Peyer's patch (tissue), 4 donors: ENCODE data around the gene IRF3. TPM values are rescaled to one million over a fixed set of nuclear protein-coding genes. Genes with fewer than 3 reads are reported as not detected.

Experiments
- DNase-seq, 3 donors: peaks; one replicate each; pipeline ENCODE4 v3.0.0-alpha.2; 2017 to 2019
- H3K27ac ChIP-seq, 4 donors: fragments of 200-600 bp; sonication (generic); one replicate each; pipeline ENCODE4 v1.5.1; 2016 to 2019
- H3K27me3 ChIP-seq, 2 donors: fragments of 200-600 bp; sonication (generic); one replicate each; pipeline ENCODE4 v1.5.1; 2019
- H3K36me3 ChIP-seq, 3 donors: fragments of 200-600 bp; sonication (generic); one replicate each; pipeline ENCODE4 v1.5.1; 2016 to 2019
- H3K4me1 ChIP-seq, 4 donors: fragments of 200-600 bp; sonication (generic); one replicate each; pipeline ENCODE4 v1.5.1; 2016 to 2019
- H3K4me3 ChIP-seq, 4 donors: fragments of 200-600 bp; sonication (generic); 1 replicate in 3 of 4; 2 replicates in 1 of 4; pipeline ENCODE4 v1.5.1; 2016 to 2019; ENCODE audit warnings: mild to moderate bottlenecking in 1 of 4
- H3K9me3 ChIP-seq, 4 donors: fragments of 200-600 bp; sonication (generic); one replicate each; pipeline ENCODE4 v1.5.1; 2016 to 2019; ENCODE audit warnings: mild to moderate bottlenecking in 1 of 4
- CTCF ChIP-seq, 6 experiments: fragments of 450-650 bp in 4 of 6; fragments of 200-600 bp in 2 of 6; sonication (generic) in 1 of 6; IDR thresholded peaks; one replicate each; pipeline ENCODE4 v1.5.1; 2017 to 2019; ENCODE audit warnings: antibody characterized with exemption in 6 of 6, mild to moderate bottlenecking in 3 of 6, moderate library complexity in 1 of 6
- POLR2A ChIP-seq, 2 donors: fragments of 450-650 bp; IDR thresholded peaks; one replicate each; pipeline ENCODE4 v1.5.1; 2017; ENCODE audit warnings: antibody characterized with exemption in 2 of 2, mild to moderate bottlenecking in 2 of 2, moderate library complexity in 2 of 2
- total RNA-seq, 4 donors: library from RNA; depleted of rRNA; stranded (reverse); fragments of >200 nt; gene quantifications; one replicate each; pipeline ENCODE4 v1.1.0, GENCODE V29; 2016

The IRF3 gene
- total RNA-seq, 4 donors from 2014 or later, result 98.6 to 131 (median 120) TPM

- H3K9me3 ChIP-seq, result no peaks in the 10 kb centered on the region
- H3K27ac ChIP-seq, result no peak overlapping the region
- H3K36me3 ChIP-seq, result peaks cover 0 to 100% (median 0%) of the 10 kb centered on the region in 3 donors
- H3K4me1 ChIP-seq, result peaks cover 0 to 2% (median under 1%) of the 10 kb centered on the region in 4 donors
- no peak for DNase-seq
- TF ChIP-seq POLR2A (IDR thresholded peaks at IDR 0.05) (no peak), CTCF (IDR thresholded peaks at IDR 0.05) (no peak)
- H3K4me3 ChIP-seq, result no peak overlapping the region
- H3K27me3 ChIP-seq, result no peaks in the 10 kb centered on the region
Observed at GRCh38 chr19:49658139-49658517, 7.5 kb downstream of the IRF3 start.

- Histone ChIP-seq H3K4me1 (no peaks in the 10 kb centered on the region), H3K27ac (no peak overlapping the region), H3K27me3 (no peaks in the 10 kb centered on the region), H3K4me3 (no peak overlapping the region), H3K36me3 (peaks cover 0 to 100% (median 0%) of the 10 kb centered on the region in 3 donors), H3K9me3 (no peaks in the 10 kb centered on the region)
- DNase-seq, result no peak
- TF ChIP-seq CTCF (IDR thresholded peaks at IDR 0.05), result no peak
- no peak for TF ChIP-seq POLR2A (IDR thresholded peaks at IDR 0.05)
Observed at GRCh38 chr19:49657493-49658138, 8.0 kb downstream of the IRF3 start.

GRCh38 chr19:49656456-49657109 is 9.1 kb downstream of the IRF3 start:
- Histone ChIP-seq H3K4me1 (no peaks in the 10 kb centered on the region), H3K27me3 (no peaks in the 10 kb centered on the region), H3K27ac (no peak overlapping the region), H3K9me3 (no peaks in the 10 kb centered on the region), H3K36me3 (peaks cover 0 to 96% (median 0%) of the 10 kb centered on the region in 3 donors), H3K4me3 (no peak overlapping the region)
- DNase-seq, result no peak
- TF ChIP-seq CTCF (IDR thresholded peaks at IDR 0.05) (no peak), POLR2A (IDR thresholded peaks at IDR 0.05) (no peak)

- no peak for TF ChIP-seq CTCF (IDR thresholded peaks at IDR 0.05)
- TF ChIP-seq POLR2A (IDR thresholded peaks at IDR 0.05), result no peak
- H3K9me3 ChIP-seq, result no peaks in the 10 kb centered on the region
- H3K4me3 ChIP-seq, result no peak overlapping the region
- H3K27ac ChIP-seq, result no peak overlapping the region
- no peaks in the 10 kb centered on the region for H3K4me1 ChIP-seq
- no peak for DNase-seq
- H3K36me3 ChIP-seq, result peaks cover 0 to 96% (median 0%) of the 10 kb centered on the region in 3 donors
- no peaks in the 10 kb centered on the region for H3K27me3 ChIP-seq
Observed at GRCh38 chr19:49655570-49656455, 9.8 kb downstream of the IRF3 start.

GRCh38 chr19:49654581-49654980 is 11.1 kb downstream of the IRF3 start:
- DNase-seq, result no peak
- no peaks in the 10 kb centered on the region for H3K4me1 ChIP-seq
- H3K27me3 ChIP-seq, result no peaks in the 10 kb centered on the region
- TF ChIP-seq POLR2A (IDR thresholded peaks at IDR 0.05) (no peak), CTCF (IDR thresholded peaks at IDR 0.05) (no peak)
- peaks cover 0 to 96% (median 0%) of the 10 kb centered on the region in 3 donors for H3K36me3 ChIP-seq
- H3K4me3 ChIP-seq, result no peak overlapping the region
- no peaks in the 10 kb centered on the region for H3K9me3 ChIP-seq
- no peak overlapping the region for H3K27ac ChIP-seq
